DMS53 treated with DMSO at 0.1 percent for 48 hours (cell line): ENCODE data around the gene GARIN1A.
"Not testable (repeated sequence)": the region's sequence is repeated elsewhere in the genome, so short reads cannot be mapped to it uniquely, and the experiment has no call there.

Source experiments
- DNase-seq: peaks from one replicate; lab custom pipeline; 2025; ENCODE audit not compliant: unreplicated experiment; lab: John Stamatoyannopoulos, UW

GARIN1A gene

GRCh38 chr7:128681794-128682537 lies 9.9 kb downstream of the GARIN1A start:
- no peak for DNase-seq

GRCh38 chr7:128683270-128683669 lies 11.2 kb downstream of the GARIN1A start:
- not testable (repeated sequence) for DNase-seq

GRCh38 chr7:128683738-128684137 lies 11.6 kb downstream of the GARIN1A start:
- DNase-seq, result not testable (repeated sequence)

GRCh38 chr7:128687131-128687530 lies 15.0 kb downstream of the GARIN1A start:
- no peak for DNase-seq

GRCh38 chr7:128688492-128688891 lies 16.4 kb downstream of the GARIN1A start:
- no peak for DNase-seq

- DNase-seq, result not testable (repeated sequence)
Observed at GRCh38 chr7:128689161-128689935, 17.3 kb downstream of the GARIN1A start.

GRCh38 chr7:128691227-128691626 lies 19.1 kb downstream of the GARIN1A start:
- no peak for DNase-seq

GRCh38 chr7:128692623-128693270 lies 20.7 kb downstream of the GARIN1A start:
- no peak for DNase-seq

- no peak for DNase-seq
Observed at GRCh38 chr7:128693373-128694015, 21.4 kb downstream of the GARIN1A start.

- DNase-seq, result no peak
Observed at GRCh38 chr7:128694738-128695137, 22.6 kb downstream of the GARIN1A start.

GRCh38 chr7:128697302-128697905 lies 25.3 kb downstream of the GARIN1A start:
- DNase-seq, result no peak

GRCh38 chr7:128699196-128699712 lies 27.2 kb downstream of the GARIN1A start:
- no peak for DNase-seq

GRCh38 chr7:128699895-128700294 lies 27.8 kb downstream of the GARIN1A start:
- no peak for DNase-seq

GRCh38 chr7:128701062-128701785 lies 29.1 kb downstream of the GARIN1A start:
- peak; percentile 40 for DNase-seq

GRCh38 chr7:128703609-128704241 lies 31.6 kb downstream of the GARIN1A start:
- DNase-seq, result no peak

GRCh38 chr7:128705891-128706333 lies 33.8 kb downstream of the GARIN1A start:
- DNase-seq, result no peak

- DNase-seq, result no peak
Observed at GRCh38 chr7:128707752-128708151, 35.7 kb downstream of the GARIN1A start.

GRCh38 chr7:128708235-128708634 lies 36.1 kb downstream of the GARIN1A start:
- no peak for DNase-seq

- DNase-seq, result no peak
Observed at GRCh38 chr7:128708824-128709223, 36.7 kb downstream of the GARIN1A start.
